Activated CD8-positive, alpha-beta memory T cell treated with anti-CD3 and anti-CD28 coated beads for 4 hours (primary cell): ENCODE data around the gene RBM33.
A peak's percentile ranks its signal among the peaks of the same experiment; 100 is the strongest.
"Not testable (repeated sequence)": the region's sequence is repeated elsewhere in the genome, so short reads cannot be mapped to it uniquely, and the experiment has no call there.

Experiments used
- DNase-seq, 2 donors: peaks; one replicate each; pipeline ENCODE4 v3.0.0-alpha.2; 2020; ENCODE audit warnings: low read depth in 2 of 2

Gene RBM33

GRCh38 chr7:155644178-155644970, at the start of gene RBM33:
Gene RBM33, plus strand, starts transcription at chr7:155644661. Its CDS starts 216 bp downstream, at chr7:155644877.
- peak; percentile 42 to 57 for DNase-seq

- DNase-seq, result no peak
Observed at GRCh38 chr7:155594961-155595366, 49.5 kb upstream of the RBM33 start.

DNA sequence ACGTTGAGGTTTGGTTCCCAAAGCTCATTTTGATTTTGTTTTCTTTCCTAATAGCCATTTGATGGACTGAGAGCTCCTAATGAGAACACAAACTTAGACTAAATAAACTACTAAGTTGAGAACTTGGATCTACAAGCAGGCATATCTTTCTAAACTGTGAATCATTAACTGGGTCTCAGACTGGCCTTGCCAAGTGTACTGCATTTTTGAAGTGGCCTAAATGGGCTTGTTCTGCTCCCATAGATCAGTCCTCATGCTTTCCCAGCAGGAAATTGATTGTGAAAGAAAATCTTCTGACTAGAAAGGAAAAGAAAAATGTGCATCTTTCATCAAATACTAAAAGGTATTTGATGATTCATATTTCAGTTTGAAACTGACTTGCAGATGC, 46.7 kb upstream of the RBM33 start:
- DNase-seq, result no peak

GRCh38 chr7:155598810-155599210, 45.7 kb upstream of the RBM33 start:
- DNase-seq, result peak; percentile 57 to 71

- no peak for DNase-seq
Observed at GRCh38 chr7:155602156-155602555, 42.3 kb upstream of the RBM33 start.

DNA sequence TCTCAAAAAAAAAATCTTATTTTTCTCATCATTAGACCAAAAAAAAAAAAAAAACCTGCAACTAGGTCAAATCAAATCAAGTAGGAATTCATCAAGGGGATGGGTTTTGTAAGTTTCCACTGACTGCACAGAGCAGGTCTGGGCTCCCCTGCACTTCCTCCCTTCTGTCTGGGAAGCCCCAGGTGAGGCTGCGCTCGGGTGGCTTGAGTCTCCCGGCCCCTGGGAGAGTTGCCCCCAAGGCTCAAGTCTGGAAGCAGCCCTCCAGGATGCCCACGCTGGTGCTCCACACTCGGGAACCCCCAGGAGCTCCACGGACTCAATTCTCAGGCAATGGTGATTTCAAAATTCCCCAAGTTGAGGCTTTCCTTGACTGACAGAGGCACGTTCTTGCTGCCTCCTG, 41.7 kb upstream of the RBM33 start:
- no peak for DNase-seq

DNA sequence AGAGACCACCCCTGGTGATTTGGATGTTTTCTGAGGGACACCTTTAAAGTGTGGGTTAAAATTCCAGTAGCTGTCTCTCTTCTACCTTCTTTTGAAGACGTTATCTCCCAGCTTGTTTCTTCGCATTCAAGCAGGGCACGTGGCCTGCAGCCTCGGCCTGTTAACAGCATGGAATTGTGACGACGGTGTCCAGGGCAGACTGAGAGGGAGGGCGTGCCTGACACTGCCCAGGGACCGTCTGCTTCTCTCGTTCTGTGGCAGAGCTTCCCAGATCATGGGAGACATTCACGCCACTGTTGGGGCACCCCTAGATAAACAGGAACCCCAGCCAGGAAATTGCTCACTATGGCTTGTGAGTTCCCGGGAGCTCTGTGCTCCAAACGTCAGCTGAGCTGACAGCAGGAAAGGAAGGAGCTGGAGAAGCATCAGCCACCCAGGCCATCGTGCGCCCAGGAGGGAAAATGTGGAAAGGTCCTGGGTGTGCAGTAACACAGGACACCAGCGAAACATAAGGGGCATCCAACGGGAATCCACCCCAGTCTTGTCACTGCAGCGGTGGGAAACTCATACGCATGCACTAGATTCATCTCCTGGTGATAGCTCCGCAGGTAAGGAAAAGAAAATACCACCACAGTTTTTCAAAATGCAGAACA, 41.1 kb upstream of the RBM33 start:
- no peak for DNase-seq

DNA sequence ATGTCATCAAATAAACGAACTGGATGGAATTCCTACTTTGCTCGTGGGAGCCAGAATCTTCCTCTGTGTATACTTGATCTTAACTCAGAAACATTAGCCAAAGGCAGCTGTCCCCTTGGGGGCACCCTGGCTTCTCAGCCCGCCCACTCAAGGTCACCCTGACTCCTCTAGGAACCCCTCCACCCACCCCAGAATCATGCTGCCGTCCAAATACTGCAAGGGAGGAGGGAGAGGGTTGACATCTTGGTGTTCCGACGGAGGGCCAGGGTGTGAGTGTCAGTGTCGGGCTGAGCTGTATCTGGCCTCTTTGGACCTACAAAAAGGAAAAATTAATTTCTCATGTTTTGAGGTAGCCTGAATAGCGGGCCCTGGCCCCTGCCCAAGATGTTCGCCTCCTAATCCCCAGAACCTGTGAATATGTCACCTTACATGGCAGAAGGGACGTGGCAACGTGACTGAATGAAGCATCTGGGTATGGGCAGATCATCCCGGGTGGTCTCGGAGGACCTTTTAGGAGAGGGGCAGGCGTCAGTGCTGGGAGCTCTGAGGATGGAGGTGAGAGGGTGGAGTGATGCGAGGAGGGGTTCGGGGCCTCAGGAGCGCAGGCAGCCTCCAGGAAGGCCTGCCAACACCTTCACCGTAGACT, 40.5 kb upstream of the RBM33 start:
- no peak for DNase-seq

GRCh38 chr7:155604504-155604997, 39.9 kb upstream of the RBM33 start:
- DNase-seq, result no peak

- DNase-seq, result no peak
Observed at GRCh38 chr7:155609185-155609584, 35.3 kb upstream of the RBM33 start.

DNA sequence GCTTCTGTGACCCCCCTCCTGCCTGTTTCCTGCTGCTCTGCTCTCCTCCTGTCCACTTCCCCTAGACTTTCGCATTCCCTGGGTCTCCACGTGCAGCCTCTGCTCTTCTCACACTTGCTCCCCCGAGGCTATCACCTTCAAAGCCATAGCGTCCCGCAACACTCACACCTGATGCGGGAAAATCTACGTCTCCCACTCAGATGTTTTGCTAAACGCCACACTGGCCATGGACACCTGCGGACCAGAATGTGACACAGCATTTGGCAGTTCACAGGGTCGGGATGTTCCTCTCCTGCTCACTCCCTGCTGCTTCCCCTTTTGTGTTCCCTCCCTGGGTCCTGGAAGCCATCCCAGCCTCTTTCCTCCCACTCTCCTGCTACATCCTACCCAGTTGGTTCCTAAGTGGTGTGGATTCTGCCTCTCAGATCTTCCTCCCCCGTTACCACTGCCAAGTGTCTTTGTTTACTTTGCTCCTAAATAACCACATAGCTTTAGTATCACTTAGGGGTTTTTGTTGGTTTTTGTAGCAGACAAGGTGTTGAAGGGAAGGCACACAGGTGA, 33.7 kb upstream of the RBM33 start:
- DNase-seq, result no peak

GRCh38 chr7:155611808-155612447, 32.5 kb upstream of the RBM33 start:
- no peak for DNase-seq

GRCh38 chr7:155612658-155613057, 31.8 kb upstream of the RBM33 start:
- DNase-seq, result no peak

- DNase-seq, result not testable (repeated sequence)
Observed at GRCh38 chr7:155615085-155615484, 29.4 kb upstream of the RBM33 start.

DNA sequence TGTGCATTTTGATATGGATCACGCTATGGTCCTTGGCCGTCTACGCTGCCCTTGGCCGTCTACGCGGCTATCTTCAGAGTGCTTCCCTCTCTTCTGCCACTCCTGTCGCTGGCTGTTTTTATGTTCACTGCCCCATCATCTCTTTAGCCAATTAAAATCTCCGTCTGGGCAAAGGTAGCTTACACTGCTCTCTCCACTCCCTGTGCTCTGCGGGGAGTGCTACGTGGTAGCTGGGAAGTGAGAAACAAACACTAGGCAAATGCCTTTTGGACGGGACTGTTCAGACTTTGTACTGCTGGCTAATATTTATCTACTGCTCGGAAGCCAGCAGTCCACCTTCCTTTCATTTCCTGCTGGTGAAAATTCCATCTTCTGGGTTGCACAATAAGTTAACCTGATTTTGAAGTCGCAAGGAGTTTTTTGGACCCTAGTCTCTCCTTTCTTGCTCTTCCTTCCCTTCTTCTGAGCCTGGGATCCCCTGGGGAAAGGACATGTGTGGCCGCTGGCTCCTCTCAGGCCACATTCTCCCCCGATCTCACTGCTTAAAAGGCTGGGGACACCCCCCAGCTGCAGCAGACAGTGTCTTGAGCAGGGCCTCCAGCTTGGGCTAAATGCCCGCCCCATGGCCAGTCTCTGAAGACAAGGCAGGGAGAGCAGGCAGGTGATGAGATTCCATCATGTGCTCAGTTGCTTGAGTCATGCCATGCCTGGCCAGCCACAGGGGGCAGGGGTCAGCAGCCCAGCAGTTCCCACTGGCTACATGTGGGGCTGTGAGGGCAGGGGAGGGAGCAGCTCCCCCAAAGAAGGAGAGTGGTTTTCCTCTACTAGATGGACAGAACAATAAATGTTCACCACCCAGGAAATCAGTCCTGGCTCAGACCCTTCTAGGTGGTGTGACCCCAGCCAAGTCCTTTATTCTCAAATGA, 25.5 kb upstream of the RBM33 start:
- no peak for DNase-seq

DNA sequence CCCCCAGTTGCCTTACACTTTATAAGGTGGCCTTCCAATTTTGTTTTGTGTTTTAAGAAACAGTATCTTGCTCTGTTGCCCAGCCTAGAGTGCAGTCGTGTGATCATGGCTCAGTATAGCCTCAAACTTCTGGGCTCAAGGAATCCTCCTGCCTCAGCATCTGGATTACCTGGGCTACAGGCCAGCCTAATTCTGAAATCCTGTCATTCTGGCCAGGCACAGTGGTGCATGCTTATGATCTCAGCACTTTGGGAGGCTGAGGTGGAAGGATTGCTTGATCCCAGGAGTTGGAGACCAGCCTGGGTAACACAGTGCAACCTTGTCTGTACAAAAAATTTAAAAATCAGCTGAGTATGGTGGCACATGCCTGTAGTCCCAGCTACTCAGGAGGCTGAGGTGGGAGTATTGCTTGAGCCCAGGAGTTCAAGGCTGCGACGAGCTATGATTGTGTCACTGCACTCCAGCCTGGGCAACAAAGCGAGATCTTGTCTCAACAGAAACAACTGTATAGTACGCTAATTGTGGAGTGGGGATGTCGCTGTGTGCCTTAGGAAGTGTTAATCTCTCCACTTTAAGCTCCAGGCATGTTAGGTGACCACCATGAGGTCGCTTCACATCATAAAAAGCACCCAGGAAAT, 24.7 kb upstream of the RBM33 start:
- no peak for DNase-seq

DNA sequence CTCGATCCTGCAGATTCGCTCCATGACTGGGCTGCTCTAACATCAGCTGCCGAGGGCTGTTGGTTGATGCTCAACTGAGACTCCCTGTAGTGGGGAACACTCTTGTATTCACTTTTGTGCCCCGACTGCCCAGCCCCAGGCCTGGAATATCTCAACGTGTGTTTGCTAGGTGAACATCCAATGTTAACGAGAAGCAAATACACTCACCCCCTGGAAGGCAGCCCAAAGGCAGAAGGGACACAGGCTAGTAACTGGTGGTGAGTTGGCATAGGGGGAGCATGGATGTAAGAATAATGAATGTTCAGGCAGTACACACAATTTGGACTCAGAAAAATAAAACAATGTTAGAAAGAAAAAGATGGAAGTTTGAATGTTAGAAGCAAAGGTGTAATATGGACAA, 24.0 kb upstream of the RBM33 start:
- no peak for DNase-seq

GRCh38 chr7:155621418-155621980, 23.0 kb upstream of the RBM33 start:
- no peak for DNase-seq

- no peak for DNase-seq
Observed at GRCh38 chr7:155624412-155624811, 20.0 kb upstream of the RBM33 start.

DNA sequence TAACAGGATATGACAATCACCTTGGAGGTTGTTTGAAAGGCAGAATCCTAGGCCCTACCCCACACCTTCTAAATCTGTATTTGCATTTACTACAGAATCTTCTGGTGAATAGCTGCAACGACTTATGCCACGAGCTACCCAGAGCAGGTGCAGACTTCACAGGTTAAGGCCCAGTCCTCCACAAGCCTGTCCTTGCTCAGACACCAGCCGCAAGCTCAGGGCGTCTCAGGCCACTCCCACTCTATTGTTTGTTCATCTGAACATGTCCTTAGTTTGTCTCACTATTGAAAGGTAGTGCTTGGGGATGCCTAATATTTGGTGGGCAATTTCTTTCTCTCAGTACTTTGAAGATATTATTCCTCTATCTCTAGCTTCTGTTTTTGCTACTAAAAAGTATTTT, 18.9 kb upstream of the RBM33 start:
- DNase-seq, result no peak
